IMR-90 (cell line): Measurements from ENCODE around the gene RUNX3. TPM values are rescaled to one million over a fixed set of nuclear protein-coding genes. Genes with fewer than 3 reads are reported as not detected.

Experiments used
- ATAC-seq: fragments of 200-7000 bp; cut with Tn5 transposase; 2 replicates; pipeline ENCODE4 v1.9.1; 2020; ENCODE audit warnings: low read depth, mild to moderate bottlenecking, moderate library complexity
- BruUV-seq: library from RNA; stranded (reverse); fragments of 400-500 nt; replicated peaks from 2 replicates; lab custom pipeline; 2021; lab: Mats Ljungman, UMichigan
- CTCF ChIA-PET: fragments of 300-600 bp; formaldehyde crosslinking; extraction: SDS; loops from one replicate; lab custom pipeline; 2021; ENCODE audit warnings: antibody characterized with exemption; lab: Yijun Ruan, JAX
- POLR2A ChIA-PET: fragments of 300-600 bp; sonication (Branson Sonifier 250); formaldehyde crosslinking; loops from one replicate; lab custom pipeline; 2022; ENCODE audit warnings: antibody characterized with exemption; ENCODE audit not compliant: unreplicated experiment; lab: Charles Lee
- DNase-seq: peaks from one replicate; pipeline ENCODE4 v3.0.0; 2013
- H2AFZ ChIP-seq: replicated peaks from 2 replicates; pipeline ENCODE3; 2013; ENCODE audit warnings: low read length, mild to moderate bottlenecking; ENCODE audit not compliant: poor library complexity
- H2AK5ac ChIP-seq: 2 replicates; pipeline ENCODE4 v1.6.1; 2013; ENCODE audit warnings: low read depth, low read length, inconsistent platforms
- H2AK9ac ChIP-seq: replicated peaks from 2 replicates; pipeline ENCODE3; 2013; ENCODE audit warnings: mild to moderate bottlenecking, low read depth, low read length, moderate library complexity; ENCODE audit not compliant: poor library complexity
- H2BK120ac ChIP-seq: 2 replicates; pipeline ENCODE4 v1.6.1; 2013; ENCODE audit warnings: low read depth, low read length, inconsistent platforms
- H2BK15ac ChIP-seq: 3 replicates; pipeline ENCODE4 v1.6.1; 2013; ENCODE audit warnings: low read depth, low read length, inconsistent platforms
- H2BK20ac ChIP-seq: 2 replicates; pipeline ENCODE4 v1.6.1; 2013; ENCODE audit warnings: low read depth, mild to moderate bottlenecking, inconsistent platforms, low read length, moderate library complexity
- H2BK5ac ChIP-seq: 2 replicates; pipeline ENCODE4 v1.6.1; 2013; ENCODE audit warnings: mild to moderate bottlenecking, low read depth, low read length, inconsistent platforms; ENCODE audit not compliant: poor library complexity, severe bottlenecking
- H3K14ac ChIP-seq: replicated peaks from 2 replicates; pipeline ENCODE4 v1.6.1; 2013; ENCODE audit warnings: low read depth, low read length, inconsistent platforms
- H3K18ac ChIP-seq: 2 replicates; pipeline ENCODE4 v1.6.1; 2013; ENCODE audit warnings: low read depth, low read length, control low read depth
- H3K23ac ChIP-seq: 2 replicates; pipeline ENCODE4 v1.6.1; 2013; ENCODE audit warnings: low read depth, low read length, inconsistent platforms
- H3K27ac ChIP-seq: 2 replicates; pipeline ENCODE4 v1.5.1; 2013; ENCODE audit warnings: mild to moderate bottlenecking, control low read depth, low read length; ENCODE audit not compliant: insufficient read depth
- H3K27me3 ChIP-seq: 2 replicates; pipeline ENCODE4 v1.6.1; 2013; ENCODE audit warnings: low read length; ENCODE audit not compliant: control insufficient read depth, insufficient read depth
- H3K36me3 ChIP-seq: 2 replicates; pipeline ENCODE4 v1.6.1; 2013; ENCODE audit warnings: low read length, mixed read lengths; ENCODE audit not compliant: control insufficient read depth, insufficient read depth
- H3K4ac ChIP-seq: 2 replicates; pipeline ENCODE4 v1.6.1; 2013; ENCODE audit warnings: low read depth, low read length, inconsistent platforms
- H3K4me1 ChIP-seq: 2 replicates; pipeline ENCODE4 v1.6.1; 2013; ENCODE audit warnings: low read length, mixed read lengths; ENCODE audit not compliant: control insufficient read depth, insufficient read depth
- H3K4me2 ChIP-seq: 2 replicates; pipeline ENCODE4 v1.6.1; 2013; ENCODE audit warnings: low read depth, mild to moderate bottlenecking, control low read depth, low read length, moderate library complexity
- H3K4me3 ChIP-seq: 2 replicates; pipeline ENCODE4 v1.5.1; 2013; ENCODE audit warnings: low read depth, mild to moderate bottlenecking, control low read depth, low read length, moderate library complexity; ENCODE audit not compliant: insufficient read depth
- H3K56ac ChIP-seq: 2 replicates; pipeline ENCODE4 v1.6.1; 2013; ENCODE audit warnings: low read length, inconsistent platforms; ENCODE audit not compliant: insufficient read depth; ENCODE audit errors: extremely low read depth
- H3K79me1 ChIP-seq, 2 experiments: 2 replicates each; pipeline ENCODE4 v1.6.1; 2013; ENCODE audit warnings: low read length in 2 of 2, inconsistent platforms in 1 of 2, low read depth in 1 of 2
- H3K9ac ChIP-seq: 2 replicates; pipeline ENCODE4 v1.6.1; 2013; ENCODE audit warnings: low read depth, low read length, control low read depth
- H3K9me1 ChIP-seq: 2 replicates; pipeline ENCODE4 v1.6.1; 2013; ENCODE audit warnings: low read length, inconsistent platforms; ENCODE audit not compliant: insufficient read depth
- H3K9me3 ChIP-seq: 2 replicates; pipeline ENCODE4 v1.6.1; 2013; ENCODE audit warnings: low read length; ENCODE audit not compliant: control insufficient read depth, insufficient read depth
- H4K20me1 ChIP-seq: 2 replicates; pipeline ENCODE4 v1.6.1; 2013; ENCODE audit warnings: low read length, inconsistent platforms; ENCODE audit not compliant: insufficient read depth
- H4K5ac ChIP-seq: 2 replicates; pipeline ENCODE4 v1.6.1; 2013; ENCODE audit warnings: mild to moderate bottlenecking, low read depth, low read length, control low read depth
- H4K8ac ChIP-seq, 2 experiments: 2 replicates each; pipeline ENCODE4 v1.6.1; 2013; ENCODE audit warnings: low read depth in 2 of 2, low read length in 2 of 2, control low read depth in 1 of 2, inconsistent platforms in 1 of 2
- H4K91ac ChIP-seq: 2 replicates; pipeline ENCODE4 v1.6.1; 2013; ENCODE audit warnings: low read depth, low read length, inconsistent platforms; ENCODE audit not compliant: insufficient read depth
- FOS ChIP-seq: fragments of 150-350 bp; IDR thresholded peaks from 2 replicates; pipeline ENCODE4 v1.6.1; 2016; ENCODE audit warnings: low read depth, low read length
- WGBS, 2 experiments: methylation state at CpG; one replicate each; pipeline versions ENCODE4 v1.1.5 to v1.1.7; 2013; ENCODE audit warnings: missing lambda C conversion rate in 2 of 2; ENCODE audit not compliant: insufficient read length in 1 of 2; ENCODE audit errors: extremely low coverage in 2 of 2; 5-methylcytosine and 5-hydroxymethylcytosine counted together
- dilution Hi-C: fragments of 300-500 bp; cut with HindIII; formaldehyde crosslinking; loops from one replicate; pipeline ENCODE4 v1.14.3; 2018; ENCODE audit warnings: low sequenced_read_pairs; ENCODE audit not compliant: unreplicated experiment
- in situ Hi-C: fragments of 300-500 bp; cut with MboI; formaldehyde crosslinking; loops from 3 replicates; pipeline ENCODE4 v1.14.3; 2019; ENCODE audit warnings: low sequenced_read_pairs, inconsistent platforms, mixed read lengths
- intact Hi-C: fragments of 100-400 bp; cut with micrococcal nuclease; formaldehyde crosslinking; loops from 2 replicates; pipeline ENCODE4 v1.10.0; 2022
- polyA plus RNA-seq, 3 experiments: library from polyadenylated mRNA; depleted of rRNA; stranded (reverse); fragments of >200 nt; gene quantifications; 2 replicates each; pipeline ENCODE4 v1.2.3, GENCODE V29; 2012; ENCODE audit warnings: low replicate concordance in 1 of 3
- total RNA-seq: library from RNA; depleted of rRNA; stranded (reverse); fragments of >200 nt; gene quantifications from 2 replicates; pipeline ENCODE4 v1.2.3, GENCODE V29; 2012

RUNX3 gene
- total and polyA plus RNA-seq, 2 of the 4 experiments (the other 2 are of a cell fraction) = 0.07 TPM; not detected in 1

DNA sequence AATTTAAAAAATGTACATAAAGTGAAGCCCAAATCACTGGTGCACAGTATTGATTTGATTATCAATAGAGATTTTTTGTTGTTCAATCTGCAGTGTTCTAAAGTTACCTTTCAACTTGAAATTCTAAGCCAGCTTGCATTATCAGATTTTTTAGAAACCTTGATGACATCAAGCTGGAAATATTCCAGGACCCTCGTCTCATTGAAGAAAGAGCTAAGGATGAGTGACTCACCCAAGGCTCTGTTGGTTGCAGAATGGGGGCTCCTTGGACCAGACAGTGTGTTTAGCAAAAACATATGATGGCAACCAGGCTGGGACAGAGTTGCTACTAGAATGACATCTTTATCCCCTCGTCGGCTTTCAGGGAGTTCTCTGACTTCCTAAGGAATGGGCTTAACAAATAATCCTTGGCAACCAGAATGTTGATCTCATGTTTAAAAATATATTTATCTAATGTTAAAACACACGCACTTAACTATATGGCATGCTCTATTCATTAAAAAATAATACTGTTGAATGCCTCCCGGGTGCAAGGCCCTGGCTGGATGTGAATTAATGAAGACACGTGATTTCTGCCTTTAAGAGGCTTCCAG lies 79.7 kb downstream of the RUNX3 start:
- no peak overlapping the region for H3K23ac ChIP-seq
- POLR2A ChIA-PET = no interaction called here
- H3K18ac ChIP-seq = no peak overlapping the region
- peaks cover 0 to 18% of the 10 kb centered on the region in 2 experiments; a peak in 2 of 4 replicates for H3K79me1 ChIP-seq
- no peaks in the 10 kb centered on the region; the same call in 1 of the 2 replicates for H3K36me3 ChIP-seq
- intact Hi-C loops (no loop called here), dilution Hi-C loops (no loop called here), in situ Hi-C loops (loop anchor here (5.0 to 10.0 kb wide), 2 partner anchors 252 to 354 kb away; no protein-coding TSS in a partner anchor)
- H3K4me2 ChIP-seq = no peak overlapping the region
- H3K14ac ChIP-seq = no peak overlapping the region
- no peak overlapping the region for H2BK15ac ChIP-seq
- no peak overlapping the region for H4K91ac ChIP-seq
- no peak overlapping the region for H3K27ac ChIP-seq
- no peaks in the 10 kb centered on the region; the same call in 1 of the 2 replicates for H3K27me3 ChIP-seq
- 17% methylated on average over 1 of the region's 6 CpGs; no CpG with 5 or more reads in 1 of the 2 experiments for WGBS, 2 experiments
- ATAC-seq = no peak
- no peak overlapping the region for H2AFZ ChIP-seq
- no peak overlapping the region for H4K5ac ChIP-seq
- no peak overlapping the region for H3K56ac ChIP-seq
- no peak overlapping the region for H2BK120ac ChIP-seq
- TF ChIP-seq FOS = no peak
- no peak overlapping the region for H2AK5ac ChIP-seq
- no peak overlapping the region for H2BK20ac ChIP-seq
- peak; percentile 55 for DNase-seq
- H3K9me3 ChIP-seq = no peaks in the 10 kb centered on the region
- no peak overlapping the region for H3K4ac ChIP-seq
- H3K9me1 ChIP-seq = no peaks in the 10 kb centered on the region
- no TSS peak for BruUV-seq
- H4K20me1 ChIP-seq = peaks cover 28% of the 10 kb centered on the region
- peaks cover 8% of the 10 kb centered on the region; the same call in 1 of the 2 replicates for H3K4me1 ChIP-seq
- H3K9ac ChIP-seq = no peak overlapping the region
- no peak overlapping the region for H2BK5ac ChIP-seq
- CTCF ChIA-PET = interaction anchor here (0.6 to 0.7 kb wide), 3 partner anchors 22 to 318 kb away, joined by 3 to 4 read pairs (median 4); no protein-coding TSS in a partner anchor
- H4K8ac ChIP-seq = no peak overlapping the region
- H3K4me3 ChIP-seq = no peak overlapping the region
- no peak overlapping the region for H2AK9ac ChIP-seq
